Activated CD8-positive, alpha-beta memory T cell treated with anti-CD3 and anti-CD28 coated beads, Interleukin-2, amount 50 U/mL, for 24 hours (primary cell): ENCODE data around the gene BRD3.
"Not testable (repeated sequence)": the region's sequence is repeated elsewhere in the genome, so short reads cannot be mapped to it uniquely, and the experiment has no call there.

ENCODE experiments used
- DNase-seq: peaks from one replicate; pipeline ENCODE4 v3.0.0-alpha.2; 2020; ENCODE audit errors: extremely low read depth

BRD3 gene

DNA sequence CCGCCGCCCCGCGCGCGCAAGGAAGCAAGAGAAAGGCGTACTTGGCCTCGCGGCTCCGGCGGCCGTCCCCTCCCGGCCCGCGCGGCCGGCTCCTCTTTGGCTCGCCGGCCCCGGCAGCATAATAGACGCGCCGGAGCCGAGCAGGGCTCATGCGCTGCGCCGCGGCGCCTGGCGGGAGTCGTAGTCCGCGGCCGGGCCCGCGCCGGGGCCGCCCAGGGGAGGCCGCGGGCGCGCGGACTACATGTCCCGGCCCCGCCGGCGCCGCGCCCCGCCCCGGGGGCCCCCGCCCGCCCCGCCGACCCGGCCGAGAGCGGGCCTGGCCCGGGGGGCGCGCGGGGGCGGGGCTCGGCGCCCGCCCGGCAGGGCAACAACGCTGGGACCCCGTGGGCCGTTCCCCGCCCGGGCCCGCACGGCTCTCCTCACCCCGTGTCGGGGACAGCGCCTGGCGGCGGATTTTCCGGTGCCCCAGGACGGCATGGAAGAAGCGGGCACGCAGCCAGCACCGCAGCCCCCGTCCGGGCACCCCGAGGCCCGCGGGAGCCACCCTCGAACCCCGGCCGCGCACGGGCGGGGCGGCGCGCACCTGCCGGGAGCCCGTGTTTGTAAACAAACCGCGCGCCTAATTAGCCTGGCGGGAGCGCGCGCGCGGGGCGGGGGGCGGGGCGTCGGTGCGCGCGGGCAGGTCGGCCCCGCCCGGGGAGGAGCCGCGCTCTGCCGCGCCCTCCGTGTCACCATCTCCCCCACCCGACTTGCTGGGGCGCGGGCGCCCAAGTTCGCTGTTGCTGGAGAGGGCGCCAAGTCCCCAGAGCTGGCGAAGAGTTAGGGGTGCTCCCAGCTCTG, at the start of gene BRD3:
Gene BRD3 (minus strand): TSS at position 123 of the 840 bp plus-strand sequence. CDS start 14,549 bp downstream, outside the sequence.
- no peak for DNase-seq

DNA sequence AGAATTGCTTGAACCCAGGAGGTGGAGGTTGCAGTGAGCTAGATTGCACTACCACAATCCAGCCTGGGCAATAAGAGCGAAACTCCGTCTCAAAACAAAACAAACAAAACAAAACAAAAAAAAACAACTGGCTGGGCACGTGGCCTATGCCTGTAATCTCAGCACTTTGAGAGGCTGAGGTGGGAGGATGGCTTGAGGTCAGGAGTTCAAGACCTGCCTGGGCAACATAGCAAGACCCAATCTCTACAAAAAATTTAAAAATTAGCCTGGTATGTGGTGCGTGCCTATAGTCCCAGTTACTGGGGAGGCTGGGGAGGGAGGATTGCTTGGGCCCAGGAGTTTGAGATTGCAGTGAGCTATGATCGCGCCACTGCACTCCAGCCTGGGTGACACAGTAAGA, 44.7 kb upstream of the BRD3 start:
- DNase-seq = no peak

DNA sequence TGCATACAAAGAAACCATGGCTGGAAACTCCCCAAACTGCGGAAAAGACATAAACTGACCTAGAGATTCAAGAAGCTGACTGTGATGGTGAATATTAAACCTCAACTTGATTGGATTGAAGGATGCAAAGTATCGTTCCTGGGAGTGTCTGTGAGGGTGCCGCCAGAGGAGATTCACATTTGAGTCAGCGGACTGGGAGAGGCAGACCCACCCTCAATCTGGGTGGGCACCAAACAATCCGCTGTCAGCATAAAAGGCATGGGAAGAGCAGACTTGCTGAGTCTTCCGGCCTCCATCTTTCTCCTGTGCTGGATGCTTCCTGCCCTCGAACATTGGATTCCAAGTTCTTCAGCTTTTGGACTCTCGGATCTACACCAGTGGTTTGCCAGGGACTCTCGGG, 43.2 kb upstream of the BRD3 start:
- DNase-seq = no peak

DNA sequence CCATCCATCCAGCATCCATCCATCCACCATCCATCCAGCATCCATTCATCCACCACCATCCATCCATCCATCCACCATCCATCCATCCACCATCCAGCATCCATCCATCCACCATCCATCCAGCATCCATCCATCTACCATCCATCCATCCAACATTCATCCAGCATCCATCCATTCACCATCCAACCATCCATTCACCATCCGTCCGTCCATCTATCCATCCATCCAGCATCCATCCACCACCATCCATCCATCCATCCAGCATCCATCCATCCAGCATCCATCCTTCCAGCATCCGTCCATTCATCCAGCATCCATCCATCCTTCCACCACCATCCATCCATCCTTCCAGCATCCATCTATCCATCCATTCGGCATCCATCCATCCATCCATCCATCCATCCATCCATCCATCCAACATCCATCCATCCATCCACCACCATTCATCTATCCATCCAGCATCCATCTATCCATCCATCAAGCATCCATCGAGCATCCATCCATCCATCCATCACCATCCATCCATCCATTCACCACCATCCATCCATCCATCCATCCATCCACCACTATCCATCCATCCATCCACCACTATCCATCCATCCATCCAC, 35.7 kb upstream of the BRD3 start:
- no peak for DNase-seq

DNA sequence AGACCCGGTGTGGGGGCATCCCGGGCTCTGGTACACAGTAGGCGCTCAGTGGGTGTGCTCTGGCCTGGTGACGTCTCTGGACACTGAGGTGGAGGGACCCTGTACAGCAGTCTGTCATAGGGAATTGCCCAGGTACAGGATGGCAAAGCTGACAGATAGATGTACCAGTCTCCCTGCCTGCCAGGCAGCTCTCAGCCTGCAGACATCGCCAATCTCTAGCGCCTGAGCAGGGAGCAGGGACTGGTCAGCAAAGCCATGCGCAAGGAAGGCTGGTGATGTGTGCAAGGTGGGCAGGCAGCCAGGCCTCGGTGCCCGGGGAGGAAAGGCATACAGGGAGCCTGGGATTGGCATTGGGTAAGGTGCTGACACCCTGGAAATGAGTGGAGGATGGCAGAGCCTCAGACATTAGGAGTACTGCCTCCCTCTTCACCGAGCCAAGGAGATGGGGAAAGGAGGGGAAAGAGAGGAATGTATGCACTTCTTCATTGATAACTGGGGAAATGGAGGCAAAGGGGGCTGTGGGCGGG, 33.9 kb upstream of the BRD3 start:
- DNase-seq = no peak

DNA sequence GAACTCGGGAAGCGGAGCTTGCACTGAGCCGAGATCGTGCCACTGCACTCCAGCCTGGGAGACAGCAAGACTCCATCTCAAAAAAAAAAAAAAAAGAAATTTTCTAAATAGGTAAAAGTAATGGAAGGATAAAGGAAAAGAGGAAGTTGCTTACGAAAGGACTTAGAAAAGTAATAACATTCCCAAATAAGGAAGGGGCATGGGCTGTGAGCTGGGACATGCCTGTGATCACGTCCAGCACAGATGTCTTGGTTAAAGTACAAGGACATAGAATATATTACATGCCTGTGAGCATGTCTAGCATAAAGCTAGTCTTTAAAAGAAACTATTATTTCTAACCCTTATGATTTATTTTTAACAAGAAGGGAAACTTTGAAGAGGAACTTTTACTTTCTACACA, 33.3 kb upstream of the BRD3 start:
- DNase-seq = not testable (repeated sequence)

DNA sequence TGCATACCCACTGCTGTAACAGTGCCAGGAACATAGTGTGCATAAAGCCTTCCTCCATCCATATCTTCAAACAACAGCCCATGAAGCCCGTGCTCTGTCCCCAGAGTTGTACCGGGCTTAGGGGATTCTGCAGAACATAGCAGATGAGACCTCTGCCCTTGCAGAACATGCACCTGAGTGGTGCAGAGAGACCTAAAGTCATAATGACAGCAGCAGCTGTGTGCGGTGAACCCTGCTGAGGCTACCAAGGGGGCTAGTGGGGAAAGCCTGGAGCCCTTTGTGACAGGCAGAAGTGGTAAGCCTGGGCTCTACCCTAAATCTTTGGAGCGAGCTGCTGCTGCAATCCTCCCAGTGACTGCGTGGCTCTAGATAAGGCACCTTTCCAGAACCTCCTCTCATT, 32.2 kb upstream of the BRD3 start:
- DNase-seq = no peak

DNA sequence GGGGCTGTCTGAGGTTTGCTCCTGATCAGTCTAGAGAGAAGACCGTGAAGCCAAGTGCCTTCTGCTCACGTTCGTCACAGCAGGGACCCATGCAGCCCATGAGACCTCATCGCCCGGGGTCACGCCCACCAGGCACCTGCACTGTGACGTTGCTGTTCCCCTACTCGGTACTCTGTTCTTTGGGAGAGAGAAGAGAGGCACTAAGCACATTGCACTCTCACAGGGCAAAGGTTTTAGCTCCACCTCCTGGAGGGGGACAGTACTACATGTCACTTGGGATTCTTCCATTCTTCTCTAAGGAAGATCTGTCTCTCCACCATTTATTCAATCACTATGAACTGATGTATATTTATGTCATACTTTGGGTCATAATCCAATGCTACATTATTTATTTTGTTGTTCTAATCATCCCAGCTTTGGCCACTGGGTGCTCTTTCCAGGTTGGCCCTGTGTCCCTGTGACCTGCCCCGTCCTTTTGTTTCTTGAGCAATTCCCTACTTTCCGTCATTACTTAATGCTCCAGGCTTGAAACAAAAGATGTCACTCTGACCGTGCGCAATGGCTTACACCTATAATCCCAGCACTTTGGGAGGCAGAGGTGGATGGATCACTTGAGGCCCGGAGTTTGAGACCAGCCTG, 31.4 kb upstream of the BRD3 start:
- DNase-seq = peak; percentile 14

DNA sequence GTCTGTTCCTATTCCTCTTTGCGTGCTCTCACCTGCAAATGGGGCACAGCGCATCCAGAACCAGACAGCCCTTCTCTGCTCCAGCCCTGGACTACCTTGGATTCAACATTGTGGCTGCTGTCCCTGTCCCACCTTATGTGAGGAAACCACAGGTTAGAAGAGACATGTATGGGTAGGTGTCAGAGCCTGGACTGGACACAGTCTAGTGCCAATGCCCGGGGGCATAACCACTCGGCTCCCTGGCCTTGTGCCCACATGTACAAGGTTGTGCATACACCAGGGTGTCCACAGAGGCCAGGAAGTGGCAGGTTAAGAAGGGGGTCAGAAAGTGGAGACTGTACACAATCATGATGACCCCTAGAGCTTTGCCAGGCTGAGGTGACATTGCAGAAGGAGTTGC, 22.1 kb upstream of the BRD3 start:
- no peak for DNase-seq

DNA sequence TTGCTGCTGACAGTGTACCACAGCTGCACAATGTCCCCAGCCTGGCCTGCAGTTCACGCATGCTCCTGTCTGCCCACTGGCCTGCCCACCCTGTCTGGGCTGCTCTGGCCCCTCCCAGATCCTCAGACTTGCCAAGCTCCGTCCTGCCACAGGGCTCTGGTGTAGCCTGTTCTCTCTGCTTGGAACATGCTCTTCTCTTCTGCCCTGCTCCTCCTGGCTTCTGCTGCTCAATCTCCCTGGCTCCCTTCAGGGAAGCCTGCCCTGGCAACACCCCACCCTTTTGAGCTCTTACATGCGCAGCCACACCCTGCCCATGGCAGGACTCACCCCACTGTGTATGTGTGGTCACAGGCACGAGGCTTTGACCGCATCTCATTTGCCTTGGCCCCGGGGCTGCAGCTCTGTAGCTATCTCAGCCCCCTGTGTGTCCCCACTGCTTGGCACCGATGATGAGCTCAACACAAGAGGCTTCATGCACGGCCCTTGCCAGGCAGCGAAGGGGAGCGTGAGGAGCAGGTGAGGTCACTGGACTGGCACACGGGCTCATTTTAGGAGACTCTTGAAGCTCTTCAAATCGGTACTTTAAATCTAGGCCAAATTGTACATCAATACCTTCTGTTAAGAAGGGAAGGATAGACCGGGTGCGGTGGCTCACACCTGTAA, 20.4 kb upstream of the BRD3 start:
- no peak for DNase-seq

DNA sequence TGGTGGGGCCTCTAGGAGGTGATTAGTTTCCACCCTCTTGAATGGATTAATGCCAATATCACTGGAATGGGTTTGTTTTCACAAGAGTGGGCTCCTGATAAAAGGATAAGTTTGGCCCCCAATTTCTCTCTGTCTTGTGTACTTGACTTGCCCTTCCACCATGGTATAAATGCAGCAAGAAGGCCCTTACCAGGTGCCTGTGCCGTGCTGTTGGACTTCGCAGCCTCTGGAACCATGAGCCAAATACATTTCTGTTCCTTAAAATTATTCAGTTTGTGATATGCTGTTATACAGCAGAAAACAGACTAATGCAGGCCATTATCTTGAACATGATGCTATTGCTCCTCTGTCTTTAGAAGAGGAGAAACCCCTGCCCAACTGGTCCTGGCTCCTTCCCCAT, 17.8 kb upstream of the BRD3 start:
- no peak for DNase-seq

DNA sequence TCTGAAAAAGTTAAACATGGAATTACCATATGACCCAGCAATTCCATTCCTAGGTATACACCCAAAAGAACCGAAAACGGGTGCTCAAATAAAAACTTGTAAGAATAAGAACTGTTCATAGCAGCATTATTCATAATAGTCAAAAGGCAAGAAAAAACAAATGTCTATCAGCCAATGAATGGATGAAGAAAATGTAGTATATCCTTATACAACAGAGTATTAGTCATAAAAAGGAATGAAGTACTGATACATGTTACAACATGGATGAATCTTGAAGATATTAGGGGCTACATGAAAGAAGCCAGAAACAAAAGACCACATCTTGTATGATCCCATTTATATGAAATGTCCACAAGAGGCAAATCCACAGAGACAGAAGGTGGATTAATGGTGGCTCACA, 15.6 kb upstream of the BRD3 start:
- no peak for DNase-seq

DNA sequence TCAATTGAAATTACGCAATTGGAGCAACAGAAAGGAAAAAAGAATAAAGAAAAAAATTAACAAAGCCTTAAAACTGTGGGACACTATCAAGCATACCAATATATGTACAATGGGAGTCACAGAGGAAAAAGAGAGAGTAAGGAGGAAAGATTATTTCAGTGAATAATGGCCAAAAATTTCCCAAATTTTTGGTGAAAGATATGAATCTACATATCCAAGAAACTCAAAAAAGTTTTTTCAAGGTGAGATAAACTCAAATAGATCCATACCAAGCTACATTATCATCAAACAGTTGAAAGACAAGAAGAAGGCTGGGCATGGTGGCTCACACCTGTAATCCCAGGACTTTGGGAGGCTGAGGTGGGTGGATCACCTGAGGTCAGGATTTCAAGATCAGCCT, 8.8 kb upstream of the BRD3 start:
- no peak for DNase-seq

DNA sequence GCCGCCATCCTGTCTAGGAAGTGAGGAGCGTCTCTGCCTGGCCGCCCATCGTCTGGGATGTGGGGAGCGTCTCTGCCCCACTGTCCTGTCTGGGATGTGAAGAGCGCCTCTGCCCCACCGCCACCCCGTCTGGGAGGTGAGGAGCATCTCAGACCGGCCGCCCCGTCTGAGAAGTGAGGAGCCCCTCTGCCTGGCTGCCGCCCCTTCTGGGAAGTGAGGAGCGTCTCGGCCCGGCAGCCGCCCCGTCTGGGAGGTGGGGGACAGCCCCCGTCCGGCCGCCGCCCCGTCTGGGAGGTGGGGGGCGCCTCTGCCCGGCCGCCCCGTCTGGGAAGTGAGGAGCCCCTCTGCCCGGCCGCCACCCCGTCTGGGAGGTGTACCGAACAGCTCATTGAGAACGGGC, 7.9 kb upstream of the BRD3 start:
- not testable (repeated sequence) for DNase-seq

DNA sequence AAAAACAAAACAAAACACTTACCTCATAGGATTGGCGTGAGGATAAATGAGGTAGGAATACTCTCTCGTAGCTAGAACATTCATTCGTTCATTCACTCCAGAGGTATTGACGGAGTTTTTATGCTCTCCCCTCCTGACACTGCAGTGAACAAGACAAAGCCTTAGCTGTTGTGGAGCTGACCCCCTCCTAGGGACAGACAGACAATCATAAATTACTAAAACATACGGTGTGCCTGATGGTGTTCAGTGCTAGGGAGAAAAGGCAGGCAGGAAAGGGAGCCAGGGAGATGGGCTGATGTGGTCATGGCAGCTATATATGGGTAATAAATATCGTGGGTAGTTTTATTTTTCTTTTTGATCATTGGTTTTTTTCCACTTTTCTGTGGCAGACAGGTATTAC, 5.7 kb upstream of the BRD3 start:
- no peak for DNase-seq

DNA sequence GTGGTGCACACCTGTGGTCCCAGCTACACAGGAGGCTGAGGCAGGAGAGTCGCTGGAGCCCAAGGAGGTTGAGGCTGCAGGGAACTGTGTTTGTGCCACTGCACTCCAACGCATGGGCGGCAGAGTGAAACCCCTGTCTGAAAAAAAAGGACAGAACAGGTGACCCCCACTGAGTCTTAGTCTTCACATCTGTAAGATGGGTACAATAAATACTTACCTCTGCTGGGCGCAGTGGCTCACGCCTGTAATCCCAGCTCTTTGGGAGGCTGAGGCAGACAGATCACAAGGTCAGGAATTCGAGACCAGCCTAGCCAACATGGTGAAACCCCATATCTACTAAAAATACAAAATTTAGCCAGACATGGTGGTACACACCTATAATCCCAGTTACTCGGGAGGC, 4.9 kb upstream of the BRD3 start:
- not testable (repeated sequence) for DNase-seq

DNA sequence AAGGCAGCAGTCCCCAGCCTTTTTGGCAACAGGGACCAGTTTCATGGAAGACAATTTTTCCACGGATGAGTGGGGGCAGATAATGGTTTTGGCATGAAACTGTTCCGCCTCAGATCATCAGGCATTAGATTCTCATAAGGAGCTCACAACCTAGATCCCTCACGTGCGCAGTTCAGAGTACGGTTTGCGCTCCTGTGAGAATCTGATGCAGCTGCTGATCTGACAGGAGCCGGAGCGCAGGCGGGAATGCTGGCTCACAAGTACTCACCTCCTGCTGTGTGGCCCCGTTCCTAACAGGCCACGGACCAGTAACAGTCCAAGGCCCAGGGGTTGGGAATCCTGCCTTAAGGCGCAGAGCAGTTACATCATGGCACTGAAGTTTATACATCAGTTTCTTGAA, 3.3 kb upstream of the BRD3 start:
- DNase-seq = no peak

DNA sequence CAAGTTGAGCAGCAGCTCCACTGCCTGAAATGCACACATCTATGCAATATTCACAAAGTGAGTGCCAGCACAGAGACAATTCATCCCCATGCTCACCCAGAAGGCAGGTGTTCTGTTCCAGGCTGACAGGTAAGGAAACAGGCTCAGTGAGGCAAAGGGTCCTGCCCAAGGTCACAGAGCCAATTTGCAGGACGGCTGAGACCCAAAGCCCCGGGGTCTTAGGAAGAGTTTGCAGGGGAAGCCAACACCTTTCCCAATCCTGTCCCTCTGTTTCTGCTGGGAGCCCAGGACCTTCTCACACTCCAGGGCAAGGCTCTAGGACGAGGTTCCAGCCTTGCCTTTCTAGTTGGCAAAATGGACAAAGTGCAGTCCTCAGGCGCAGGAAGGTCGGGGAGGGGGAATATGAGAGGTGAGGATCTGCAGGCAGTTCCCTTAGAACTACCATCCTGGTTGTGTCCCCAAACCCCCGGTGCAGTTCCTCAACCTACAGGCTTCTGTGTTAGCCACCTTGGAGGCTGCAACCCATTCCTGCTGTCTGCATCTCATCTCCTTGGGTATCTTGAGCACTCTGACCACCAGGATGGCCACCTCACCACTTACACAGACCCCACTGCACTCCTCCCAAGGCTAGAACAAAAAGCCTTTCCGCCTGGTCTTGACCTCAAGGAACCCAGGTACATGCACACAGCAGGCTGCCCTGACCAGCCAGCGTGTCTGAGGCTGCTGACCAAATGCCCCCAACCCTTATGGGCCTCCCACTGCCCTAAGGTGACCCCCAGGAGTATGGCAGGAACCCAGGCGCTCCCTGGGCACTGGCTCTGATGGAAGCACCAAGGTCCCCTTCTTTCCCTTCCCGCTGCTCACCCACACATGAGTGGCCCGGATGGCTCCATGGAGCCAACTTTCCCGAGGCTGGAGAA, 1.9 kb upstream of the BRD3 start:
- no peak for DNase-seq

DNA sequence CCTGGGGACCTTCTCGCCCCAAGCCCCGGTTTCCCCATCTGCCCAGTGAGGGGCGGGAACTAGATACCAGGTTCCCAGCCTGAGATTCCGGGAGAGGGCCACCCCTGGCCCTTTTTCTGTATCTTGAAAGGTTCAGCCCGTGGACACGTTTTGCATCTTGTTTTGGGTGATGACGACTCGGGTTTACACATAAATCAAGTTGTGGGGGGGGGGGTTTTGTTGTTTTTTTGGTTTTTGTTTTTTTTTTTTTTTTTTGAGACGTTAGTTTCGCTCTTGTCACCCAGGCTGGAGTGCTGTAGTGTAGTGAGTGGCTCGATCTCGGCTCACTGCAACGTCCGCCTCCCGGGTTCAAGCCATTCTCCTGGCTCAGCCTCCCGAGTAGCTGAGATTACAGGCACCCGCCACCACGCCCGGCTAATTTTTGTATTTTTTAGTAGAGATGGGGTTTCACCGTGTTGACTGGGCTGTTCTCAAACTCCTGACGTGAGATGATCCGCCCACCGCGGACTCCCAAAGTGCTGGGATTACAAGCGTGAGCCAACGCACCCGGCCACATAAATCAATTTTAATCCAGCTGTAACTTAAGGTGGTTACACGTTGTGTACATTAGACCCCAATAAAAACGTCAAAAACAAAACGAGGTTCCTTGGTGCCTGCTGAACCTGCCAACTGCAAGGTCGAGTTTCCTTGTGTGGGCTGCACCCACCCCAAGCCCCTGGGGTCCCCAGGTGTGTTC, 1.1 kb upstream of the BRD3 start:
- no peak for DNase-seq
